ENCODE results near the gene ELOB. TPM values are rescaled to one million over a fixed set of nuclear protein-coding genes. Genes with fewer than 3 reads are reported as not detected.

ELOB gene
- total and polyA plus RNA-seq, 2 of the 8 experiments (the other 6 are each of a cell fraction or from before 2014, with no cell fraction given) = 237 to 1,357 TPM

GRCh38 chr16:2762711-2763110, 14.4 kb downstream of the ELOB start:
- H3K18ac ChIP-seq (ENCODE audit: extremely low read depth, low read length) = no peak overlapping the region
- H2BK5ac ChIP-seq (ENCODE audit: low read depth, low read length) = no peak overlapping the region
- H3K4me2 ChIP-seq (ENCODE audit: insufficient read depth in 1 of 2, low read depth in 2 of 2, low read length in 2 of 2) = no peak overlapping the region
- DNase-seq (ENCODE audit: low read depth in 1 of 2, low spot score in 2 of 2) = no peak
- H3K23me2 ChIP-seq (ENCODE audit: low read depth, low read length) = no peaks in the 10 kb centered on the region
- no peak for FAIRE-seq
- H2BK12ac ChIP-seq (ENCODE audit: low read depth, low read length) = no peak overlapping the region
- no peak overlapping the region for H4K91ac ChIP-seq (replicated peaks; ENCODE audit: insufficient read length, low read length)
- peaks cover 83 to 100% (median 100%) of the 10 kb centered on the region in 4 experiments for H3K36me3 ChIP-seq (ENCODE audit: control insufficient read depth in 2 of 4, insufficient read depth in 4 of 4, low read length in 3 of 4)
- no peak overlapping the region for H2BK15ac ChIP-seq (ENCODE audit: low read length)
- H3K4me1 ChIP-seq (replicated peaks in 1 of 4; ENCODE audit: control insufficient read depth in 3 of 4, insufficient read depth in 4 of 4, low read length in 3 of 4) = no peaks in the 10 kb centered on the region
- H2AFZ ChIP-seq (ENCODE audit: low read length) = no peak overlapping the region
- peaks cover 7 to 17% of the 10 kb centered on the region in 2 experiments for H4K20me1 ChIP-seq (replicated peaks in 1 of 2; ENCODE audit: control insufficient read depth in 1 of 2, insufficient read depth in 2 of 2, low read length in 2 of 2)
- no peak overlapping the region; the same call in 1 of the 2 replicates for H2BK20ac ChIP-seq (ENCODE audit: low read length)
- no peak overlapping the region for H3K4me3 ChIP-seq (ENCODE audit: extremely low read depth in 1 of 4, insufficient read depth in 2 of 4, low read depth in 3 of 4, low read length in 4 of 4)
- no peak overlapping the region for H3K27ac ChIP-seq (ENCODE audit: low read depth, low read length)
- no peak overlapping the region for H3K9ac ChIP-seq (replicated peaks in 1 of 4; ENCODE audit: extremely low read depth in 1 of 4, low read depth in 3 of 4, low read length in 3 of 4)
- no peaks in the 10 kb centered on the region for H3K27me3 ChIP-seq (replicated peaks in 1 of 4; ENCODE audit: control insufficient read depth in 3 of 4, extremely low read depth in 1 of 4, insufficient read depth in 3 of 4, low read length in 3 of 4)
- H3K79me2 ChIP-seq (ENCODE audit: control insufficient read depth in 1 of 2, insufficient read depth in 2 of 2, low read length in 2 of 2) = peaks cover 12 to 99% of the 10 kb centered on the region in 2 experiments
- peaks cover 16 to 29% of the 10 kb centered on the region in 2 experiments; a peak in 3 of 4 replicates for H3K9me3 ChIP-seq (ENCODE audit: insufficient read depth in 2 of 2, low read depth in 1 of 2, low read length in 1 of 2)
- ChIA-PET POLR2A (ENCODE audit: partially characterized antibody) (interaction anchor here (0.9 to 4.8 kb wide), 8 partner anchors 10 to 38 kb away, joined by 3 to 64 read pairs (median 4); partner anchors contain the start of gene SRRM2), CTCF (ENCODE audit: partially characterized antibody) (no interaction called here)
- H2AK5ac ChIP-seq (ENCODE audit: low read depth, low read length) = no peak overlapping the region
- no peak overlapping the region for H3K14ac ChIP-seq (ENCODE audit: insufficient read length)
- no peak overlapping the region for H4K8ac ChIP-seq (ENCODE audit: extremely low read depth, insufficient read depth, low read length)
- peaks cover 10% of the 10 kb centered on the region for H3K79me1 ChIP-seq (ENCODE audit: low read depth, low read length)
- H3K56ac ChIP-seq (replicated peaks; ENCODE audit: insufficient read length, low read depth, low read length) = no peak overlapping the region
- no peak overlapping the region for H4K5ac ChIP-seq (ENCODE audit: insufficient read length, low read depth, low read length)
- no peak overlapping the region for H3K23ac ChIP-seq (ENCODE audit: insufficient read length)
- H2BK120ac ChIP-seq (replicated peaks; ENCODE audit: low read depth, low read length) = no peak overlapping the region
- H3K4ac ChIP-seq (replicated peaks; ENCODE audit: insufficient read length, low read depth, low read length) = no peak overlapping the region
- WGBS, 2 experiments (ENCODE audit: extremely low coverage in 1 of 2, insufficient coverage in 1 of 2, insufficient read length in 1 of 2, insufficient replicate concordance in 2 of 2, low coverage in 1 of 2, low lambda C conversion rate in 2 of 2, missing lambda C conversion rate in 1 of 2) = 96% methylated on average over 13 of the region's 13 CpGs; no CpG with 5 or more reads in 1 of the 2 experiments
- TF ChIP-seq EP300 (IDR thresholded peaks at IDR 0.05; ENCODE audit: borderline replicate concordance in 1 of 2, low read depth in 2 of 2, low read length in 2 of 2) = no peak
- no peak for TF ChIP-seq MAFK (IDR thresholded peaks at IDR 0.05; ENCODE audit: low read depth, low read length)
- no peak for TF ChIP-seq SIN3A (conservative IDR thresholded peaks at IDR 0.05 in 1 of 2, IDR thresholded peaks at IDR 0.05 in 1 of 2; ENCODE audit: low read depth in 1 of 2, low read length in 2 of 2)
